ENCODE results near the gene CD200.
"Not testable (repeated sequence)": the region's sequence is repeated elsewhere in the genome, so short reads cannot be mapped to it uniquely, and the experiment has no call there.

The CD200 gene

GRCh38 chr3:112384769-112385168 is 51.8 kb downstream of the CD200 start:
- DNase-seq (ENCODE audit: low read depth in 2 of 3, low spot score in 2 of 3) = no peak

- DNase-seq (ENCODE audit: low read depth in 2 of 3, low spot score in 2 of 3) = no peak
These were observed 56.0 kb downstream of the CD200 start for GRCh38 chr3:112388972-112389371.

GRCh38 chr3:112389961-112390360 is 57.0 kb downstream of the CD200 start:
- DNase-seq (ENCODE audit: low read depth in 2 of 3, low spot score in 2 of 3) = no peak

- no peak for DNase-seq (ENCODE audit: low read depth in 2 of 3, low spot score in 2 of 3)
These were observed 58.1 kb downstream of the CD200 start for GRCh38 chr3:112390783-112391641.

GRCh38 chr3:112391648-112392047 is 58.7 kb downstream of the CD200 start:
- no peak for DNase-seq (ENCODE audit: low read depth in 2 of 3, low spot score in 2 of 3)

GRCh38 chr3:112392393-112393359 is 59.7 kb downstream of the CD200 start:
- no peak for DNase-seq (ENCODE audit: low read depth in 2 of 3, low spot score in 2 of 3)

GRCh38 chr3:112393360-112393728 is 60.4 kb downstream of the CD200 start:
- DNase-seq (ENCODE audit: low read depth in 2 of 3, low spot score in 2 of 3) = no peak

GRCh38 chr3:112394003-112394640 is 61.2 kb downstream of the CD200 start:
- no peak for DNase-seq (ENCODE audit: low read depth in 2 of 3, low spot score in 2 of 3)

GRCh38 chr3:112395181-112395895 is 62.4 kb downstream of the CD200 start:
- DNase-seq (ENCODE audit: low read depth in 2 of 3, low spot score in 2 of 3) = no peak

GRCh38 chr3:112395896-112396290 is 62.9 kb downstream of the CD200 start:
- DNase-seq (ENCODE audit: low read depth in 2 of 3, low spot score in 2 of 3) = no peak

GRCh38 chr3:112397556-112397955 is 64.6 kb downstream of the CD200 start:
- DNase-seq (ENCODE audit: low read depth in 2 of 3, low spot score in 2 of 3) = no peak

- no peak for DNase-seq (ENCODE audit: low read depth in 2 of 3, low spot score in 2 of 3)
These were observed 66.1 kb downstream of the CD200 start for GRCh38 chr3:112399064-112399463.

GRCh38 chr3:112399554-112399953 is 66.6 kb downstream of the CD200 start:
- DNase-seq (ENCODE audit: low read depth in 2 of 3, low spot score in 2 of 3) = not testable (repeated sequence)

GRCh38 chr3:112400317-112400716 is 67.4 kb downstream of the CD200 start:
- DNase-seq (ENCODE audit: low read depth in 2 of 3, low spot score in 2 of 3) = not testable (repeated sequence)

- no peak for DNase-seq (ENCODE audit: low read depth in 2 of 3, low spot score in 2 of 3)
These were observed 68.7 kb downstream of the CD200 start for GRCh38 chr3:112401617-112402016.

- DNase-seq (ENCODE audit: low read depth in 2 of 3, low spot score in 2 of 3) = no peak
These were observed 70.1 kb downstream of the CD200 start for GRCh38 chr3:112403103-112403502.

GRCh38 chr3:112404924-112405549 is 72.1 kb downstream of the CD200 start:
- not testable (repeated sequence) for DNase-seq (ENCODE audit: low read depth in 2 of 3, low spot score in 2 of 3)

- peak in 1 of 3 experiments; percentile 29 for DNase-seq (ENCODE audit: low read depth in 2 of 3, low spot score in 2 of 3)
These were observed 72.9 kb downstream of the CD200 start for GRCh38 chr3:112405845-112406244.

GRCh38 chr3:112407214-112407887 is 74.4 kb downstream of the CD200 start:
- no peak for DNase-seq (ENCODE audit: low read depth in 2 of 3, low spot score in 2 of 3)
